H9 (cell line): Measurements from ENCODE around the gene AK9. TPM values are rescaled to one million over a fixed set of nuclear protein-coding genes. Genes with fewer than 3 reads are reported as not detected.

Source experiments
- DNase-seq: peaks from one replicate; pipeline ENCODE4 v3.0.0-alpha.2; 2017
- H2AFZ ChIP-seq: one replicate; pipeline ENCODE4 v1.6.1; 2013; ENCODE audit warnings: mild to moderate bottlenecking, low read length, control low read depth, moderate library complexity
- H2AK5ac ChIP-seq: 2 replicates; pipeline ENCODE4 v1.6.1; 2013; ENCODE audit warnings: low read length, control low read depth, mixed read lengths; ENCODE audit not compliant: insufficient read length
- H2BK120ac ChIP-seq: one replicate; pipeline ENCODE4 v1.6.1; 2013; ENCODE audit warnings: low read depth, mild to moderate bottlenecking, low read length, control low read depth, inconsistent platforms; ENCODE audit not compliant: poor library complexity, severe bottlenecking
- H2BK12ac ChIP-seq: 2 replicates; pipeline ENCODE4 v1.6.1; 2013; ENCODE audit warnings: low read length, control low read depth, mixed read lengths, low read depth; ENCODE audit not compliant: insufficient read length
- H2BK15ac ChIP-seq: 2 replicates; pipeline ENCODE4 v1.6.1; 2013; ENCODE audit warnings: low read depth, low read length, control low read depth
- H2BK20ac ChIP-seq: one replicate; pipeline ENCODE4 v1.6.1; 2013; ENCODE audit warnings: low read depth, mild to moderate bottlenecking, low read length, control low read depth, inconsistent platforms; ENCODE audit not compliant: poor library complexity, severe bottlenecking
- H2BK5ac ChIP-seq: 2 replicates; pipeline ENCODE4 v1.6.1; 2013; ENCODE audit warnings: low read length, control low read depth, mixed read lengths; ENCODE audit not compliant: insufficient read length
- H3K14ac ChIP-seq: 2 replicates; pipeline ENCODE4 v1.6.1; 2013; ENCODE audit warnings: low read length, control low read depth; ENCODE audit not compliant: insufficient read depth
- H3K18ac ChIP-seq: 2 replicates; pipeline ENCODE4 v1.6.1; 2013; ENCODE audit warnings: low read depth, mild to moderate bottlenecking, mixed read lengths, low read length, control low read depth; ENCODE audit not compliant: insufficient read length
- H3K23ac ChIP-seq: 2 replicates; pipeline ENCODE4 v1.6.1; 2013; ENCODE audit warnings: low read length, control low read depth, mixed read lengths, low read depth; ENCODE audit not compliant: insufficient read length
- H3K23me2 ChIP-seq: 2 replicates; pipeline ENCODE4 v1.6.1; 2013; ENCODE audit warnings: low read depth, mild to moderate bottlenecking, mixed read lengths, low read length, control low read depth; ENCODE audit not compliant: insufficient read length, poor library complexity, severe bottlenecking
- H3K27ac ChIP-seq: 2 replicates; pipeline ENCODE4 v1.5.1; 2013; ENCODE audit warnings: low read length, control low read depth, mixed read lengths, low read depth; ENCODE audit not compliant: insufficient read length
- H3K27me3 ChIP-seq: 2 replicates; pipeline ENCODE4 v1.6.1; 2013; ENCODE audit warnings: low read length, control low read depth, inconsistent platforms; ENCODE audit not compliant: insufficient read depth
- H3K4ac ChIP-seq: 2 replicates; pipeline ENCODE4 v1.6.1; 2013; ENCODE audit warnings: low read depth, mild to moderate bottlenecking, control low read depth, inconsistent platforms, low read length, moderate library complexity
- H3K4me1 ChIP-seq: 2 replicates; pipeline ENCODE4 v1.6.1; 2013; ENCODE audit warnings: low read length, control low read depth, inconsistent platforms; ENCODE audit not compliant: insufficient read depth
- H3K4me2 ChIP-seq: 2 replicates; pipeline ENCODE4 v1.6.1; 2013; ENCODE audit warnings: low read length, control low read depth, mixed read lengths; ENCODE audit not compliant: insufficient read length, insufficient read depth
- H3K56ac ChIP-seq: 2 replicates; pipeline ENCODE4 v1.6.1; 2013; ENCODE audit warnings: low read depth, mild to moderate bottlenecking, mixed read lengths, low read length, control low read depth; ENCODE audit not compliant: insufficient read length
- H3K79me1 ChIP-seq: 2 replicates; pipeline ENCODE4 v1.6.1; 2013; ENCODE audit warnings: low read depth, mild to moderate bottlenecking, moderate library complexity, low read length, control low read depth, inconsistent platforms; ENCODE audit not compliant: insufficient read depth, poor library complexity, severe bottlenecking
- H3K79me2 ChIP-seq: 2 replicates; pipeline ENCODE4 v1.6.1; 2013; ENCODE audit warnings: low read length, control low read depth, inconsistent platforms; ENCODE audit not compliant: insufficient read depth
- H3K9ac ChIP-seq: 2 replicates; pipeline ENCODE4 v1.6.1; 2013; ENCODE audit warnings: low read length, control low read depth, mixed read lengths; ENCODE audit not compliant: insufficient read length; ENCODE audit errors: extremely low read depth
- H3K9me3 ChIP-seq: one replicate; pipeline ENCODE4 v1.6.1; 2013; ENCODE audit warnings: low read depth, low read length, inconsistent platforms; ENCODE audit not compliant: control insufficient read depth
- H3T11ph ChIP-seq: one replicate; pipeline ENCODE4 v1.6.1; 2013; ENCODE audit warnings: mild to moderate bottlenecking, low read length, control low read depth, inconsistent platforms
- H4K20me1 ChIP-seq: one replicate; pipeline ENCODE4 v1.6.1; 2013; ENCODE audit not compliant: control insufficient read depth, insufficient read length, insufficient read depth
- H4K5ac ChIP-seq: 2 replicates; pipeline ENCODE4 v1.6.1; 2013; ENCODE audit warnings: low read depth, mild to moderate bottlenecking, mixed read lengths, low read length, control low read depth; ENCODE audit not compliant: insufficient read length
- H4K8ac ChIP-seq: replicated peaks from 2 replicates; pipeline ENCODE4 v1.6.1; 2013; ENCODE audit warnings: low read length, control low read depth, mixed read lengths, low read depth; ENCODE audit not compliant: insufficient read length
- H4K91ac ChIP-seq: 2 replicates; pipeline ENCODE4 v1.6.1; 2013; ENCODE audit warnings: low read depth, mild to moderate bottlenecking, moderate library complexity, mixed read lengths, low read length, control low read depth; ENCODE audit not compliant: insufficient read length
- H3K27ac Mint-ChIP-seq, 3 experiments: 2 replicates in 2 of 3; 3 replicates in 1 of 3; pipeline ENCODE4 v1.8.0; 2020 to 2021; ENCODE audit warnings: mixed read lengths in 3 of 3, mild to moderate bottlenecking in 1 of 3, moderate library complexity in 1 of 3
- H3K27me3 Mint-ChIP-seq: 2 replicates; pipeline ENCODE4 v1.8.0; 2021; ENCODE audit warnings: low read depth, mild to moderate bottlenecking, moderate library complexity, mixed read lengths
- H3K36me3 Mint-ChIP-seq, 3 experiments: 2 replicates in 2 of 3; 3 replicates in 1 of 3; pipeline ENCODE4 v1.8.0; 2020 to 2021; ENCODE audit warnings: low read depth in 3 of 3, mixed read lengths in 3 of 3; ENCODE audit not compliant: insufficient read depth in 1 of 3
- H3K4me1 Mint-ChIP-seq, 2 experiments: 2 replicates each; pipeline ENCODE4 v1.8.0; 2020; ENCODE audit warnings: mixed read lengths in 2 of 2
- H3K4me3 Mint-ChIP-seq, 2 experiments: 2 replicates in 1 of 2; 3 replicates in 1 of 2; pipeline ENCODE4 v1.8.0; 2020 to 2021; ENCODE audit warnings: mild to moderate bottlenecking in 2 of 2, mixed read lengths in 2 of 2, moderate library complexity in 1 of 2
- H3K9me3 Mint-ChIP-seq, 2 experiments: 2 replicates in 1 of 2; 3 replicates in 1 of 2; pipeline ENCODE4 v1.8.0; 2020; ENCODE audit warnings: mild to moderate bottlenecking in 2 of 2, mixed read lengths in 2 of 2, moderate library complexity in 1 of 2
- CTCF ChIP-seq: fragments of 200-600 bp; sonication (generic); conservative IDR thresholded peaks from 3 replicates; pipeline ENCODE4 v1.8.0; 2021; ENCODE audit warnings: antibody characterized with exemption, mild to moderate bottlenecking
- WGBS: extraction: QIAGEN DNeasy Blood & Tissue Kit; methylation state at CpG from one replicate; pipeline ENCODE4 v1.1.7; 2013; ENCODE audit warnings: missing lambda C conversion rate, low lambda C conversion rate, mixed read lengths; ENCODE audit not compliant: insufficient read length; ENCODE audit errors: extremely low coverage; 5-methylcytosine and 5-hydroxymethylcytosine counted together
- total RNA-seq: library from RNA; stranded (reverse); gene quantifications from 2 replicates; pipeline ENCODE4 v1.2.1, GENCODE V29; 2021

The AK9 gene
- total RNA-seq, 1 experiment from 2014 or later: 2.3 TPM

DNA sequence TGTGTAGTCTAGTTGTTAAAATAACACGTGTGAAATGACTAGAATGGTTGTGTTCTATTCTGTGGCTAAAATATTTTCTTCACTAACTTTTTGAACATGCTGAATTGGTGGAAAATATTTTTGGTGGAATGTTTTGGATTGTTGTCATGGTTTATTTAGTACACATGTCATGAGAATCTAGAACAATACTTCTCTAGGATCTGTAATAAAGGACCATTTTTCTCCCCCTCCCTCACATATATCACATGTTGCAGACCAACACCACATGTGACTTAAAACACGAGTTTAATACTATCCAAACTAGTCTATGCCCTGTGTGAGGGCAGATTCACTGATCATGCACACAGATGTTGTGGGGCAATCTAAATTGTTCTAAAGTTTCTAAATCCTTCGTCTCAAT is 29.3 kb upstream of the AK9 start:
- no peak overlapping the region for H3K23ac ChIP-seq
- H4K5ac ChIP-seq: no peak overlapping the region
- no peak overlapping the region for H2AK5ac ChIP-seq
- H2AFZ ChIP-seq: no peak overlapping the region
- peaks cover 6 to 23% (median 22%) of the 10 kb centered on the region in 3 experiments for H3K36me3 Mint-ChIP-seq
- no peak overlapping the region for H3T11ph ChIP-seq
- H3K79me1 ChIP-seq: no peaks in the 10 kb centered on the region
- H3K4me3 Mint-ChIP-seq: no peak overlapping the region
- H3K23me2 ChIP-seq: no peaks in the 10 kb centered on the region
- no peak overlapping the region for H4K8ac ChIP-seq
- H4K91ac ChIP-seq: no peak overlapping the region
- H3K56ac ChIP-seq: no peak overlapping the region
- no peaks in the 10 kb centered on the region for H3K4me1 ChIP-seq
- H3K14ac ChIP-seq: no peak overlapping the region
- H2BK15ac ChIP-seq: no peak overlapping the region
- no peak overlapping the region for H2BK120ac ChIP-seq
- H3K9me3 ChIP-seq: no peaks in the 10 kb centered on the region
- no peak for DNase-seq
- H3K18ac ChIP-seq: no peak overlapping the region
- no peaks in the 10 kb centered on the region for H3K27me3 ChIP-seq
- H3K27ac Mint-ChIP-seq: no peak overlapping the region; a peak in 1 of 7 replicates
- H2BK5ac ChIP-seq: no peak overlapping the region
- H3K79me2 ChIP-seq: no peaks in the 10 kb centered on the region
- TF ChIP-seq CTCF: no peak
- no CpG with 5 or more reads among the region's 3 CpGs for WGBS
- no peak overlapping the region for H3K9ac ChIP-seq
- no peak overlapping the region for H3K4ac ChIP-seq
- no peak overlapping the region for H2BK20ac ChIP-seq
- no peak overlapping the region for H3K27ac ChIP-seq
- H3K4me2 ChIP-seq: no peak overlapping the region
- H2BK12ac ChIP-seq: no peak overlapping the region
- H4K20me1 ChIP-seq: no peaks in the 10 kb centered on the region
- peaks cover 3 to 4% of the 10 kb centered on the region in 2 experiments; a peak in 3 of 5 replicates for H3K9me3 Mint-ChIP-seq
- H3K27me3 Mint-ChIP-seq: no peaks in the 10 kb centered on the region
- H3K4me1 Mint-ChIP-seq: peaks cover 5 to 12% of the 10 kb centered on the region in 2 experiments; a peak in 2 of 4 replicates
